Measurements from ENCODE around the gene TRAK1.

DNA sequence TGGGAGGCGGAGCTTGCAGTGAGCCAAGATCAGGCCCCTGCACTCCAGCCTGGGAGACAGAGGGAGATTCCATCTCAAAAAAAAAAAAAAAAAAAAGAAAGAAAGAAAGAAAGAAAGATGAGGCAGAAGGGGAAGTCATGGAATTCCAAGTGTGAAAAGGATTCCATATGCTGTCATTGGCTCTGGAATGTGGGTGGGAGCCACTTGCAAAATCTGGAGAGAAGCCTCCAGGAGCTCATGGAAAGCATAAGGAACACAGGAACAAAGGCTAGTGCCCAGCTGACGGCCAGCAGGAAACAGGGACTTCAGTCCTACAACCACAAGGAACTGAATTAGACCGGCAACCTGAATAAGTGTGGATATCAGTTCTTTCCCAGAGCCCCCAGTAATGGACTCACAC lies 12.5 kb upstream of the TRAK1 start:
- TF ChIP-seq CTCF (IDR thresholded peaks at IDR 0.05) (no peak), POLR2A (IDR thresholded peaks at IDR 0.05) (no peak)
